Vagina (tissue), 2 donors: ENCODE data around the gene TBCEL.

ENCODE experiments used
- POLR2A ChIP-seq, 2 donors: fragments of 450-650 bp; IDR thresholded peaks; one replicate each; pipeline ENCODE4 v1.6.1; 2017; ENCODE audit warnings: antibody characterized with exemption in 2 of 2, mild to moderate bottlenecking in 2 of 2, moderate library complexity in 2 of 2
- TF ChIP-seq, protein P1 (sequence below), 3 experiments: fragments of 450-650 bp in 2 of 3; fragments of 200-600 bp in 1 of 3; sonication (generic) in 1 of 3; IDR thresholded peaks; one replicate each; pipeline ENCODE4 v1.5.1; 2017 to 2019; ENCODE audit warnings: antibody characterized with exemption in 3 of 3, mild to moderate bottlenecking in 2 of 3, moderate library complexity in 2 of 3

DNA sequence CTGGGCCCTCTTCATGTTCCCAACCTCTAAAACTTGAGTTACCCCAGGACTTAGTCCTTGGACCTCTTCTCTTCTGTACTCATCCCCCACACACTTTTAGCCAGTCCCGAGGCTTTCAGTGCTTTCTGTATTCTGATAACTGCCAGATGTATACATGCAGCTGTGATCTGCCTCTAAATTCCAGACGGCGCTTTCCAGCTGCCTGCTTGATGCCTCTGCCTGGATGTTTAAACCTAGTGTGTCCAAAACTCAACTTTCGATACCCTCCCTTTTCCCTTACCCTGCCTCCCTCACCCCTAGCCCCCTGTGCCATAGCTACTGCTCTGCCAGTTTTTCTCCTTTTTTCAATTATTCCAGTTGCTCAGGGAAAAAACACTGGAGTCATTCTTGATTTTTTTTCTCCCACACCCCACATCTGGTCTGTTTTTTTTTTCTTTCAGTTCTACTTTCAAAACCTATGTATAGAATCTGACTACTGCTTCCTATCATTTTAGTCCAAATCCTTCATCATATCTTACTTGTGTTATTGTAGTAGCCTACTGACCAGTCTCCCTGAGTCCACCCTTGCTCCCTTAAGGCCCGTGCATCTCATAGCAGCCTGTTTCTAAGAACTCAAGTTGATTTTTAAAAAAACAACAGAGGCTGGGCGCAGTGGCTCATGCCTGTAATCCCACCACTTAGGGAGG is 44.2 kb downstream of the TBCEL start:
- TF ChIP-seq, protein P1, sequence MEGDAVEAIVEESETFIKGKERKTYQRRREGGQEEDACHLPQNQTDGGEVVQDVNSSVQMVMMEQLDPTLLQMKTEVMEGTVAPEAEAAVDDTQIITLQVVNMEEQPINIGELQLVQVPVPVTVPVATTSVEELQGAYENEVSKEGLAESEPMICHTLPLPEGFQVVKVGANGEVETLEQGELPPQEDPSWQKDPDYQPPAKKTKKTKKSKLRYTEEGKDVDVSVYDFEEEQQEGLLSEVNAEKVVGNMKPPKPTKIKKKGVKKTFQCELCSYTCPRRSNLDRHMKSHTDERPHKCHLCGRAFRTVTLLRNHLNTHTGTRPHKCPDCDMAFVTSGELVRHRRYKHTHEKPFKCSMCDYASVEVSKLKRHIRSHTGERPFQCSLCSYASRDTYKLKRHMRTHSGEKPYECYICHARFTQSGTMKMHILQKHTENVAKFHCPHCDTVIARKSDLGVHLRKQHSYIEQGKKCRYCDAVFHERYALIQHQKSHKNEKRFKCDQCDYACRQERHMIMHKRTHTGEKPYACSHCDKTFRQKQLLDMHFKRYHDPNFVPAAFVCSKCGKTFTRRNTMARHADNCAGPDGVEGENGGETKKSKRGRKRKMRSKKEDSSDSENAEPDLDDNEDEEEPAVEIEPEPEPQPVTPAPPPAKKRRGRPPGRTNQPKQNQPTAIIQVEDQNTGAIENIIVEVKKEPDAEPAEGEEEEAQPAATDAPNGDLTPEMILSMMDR (IDR thresholded peaks at IDR 0.05), result no peak
- TF ChIP-seq POLR2A (IDR thresholded peaks at IDR 0.05), result no peak
